Mesothelial cell of epicardium (in vitro differentiated cells): ENCODE data around the gene MTO1. TPM values are rescaled to one million over a fixed set of nuclear protein-coding genes. Genes with fewer than 3 reads are reported as not detected.
"Not testable (repeated sequence)": the region's sequence is repeated elsewhere in the genome, so short reads cannot be mapped to it uniquely, and the experiment has no call there.

ENCODE experiments used
- DNase-seq, 2 experiments: peaks; one replicate each; pipeline ENCODE4 v3.0.0; 2021; ENCODE audit warnings: low spot score in 2 of 2; ENCODE audit not compliant: unreplicated experiment in 2 of 2
- H3K27ac Mint-ChIP-seq: 2 replicates; pipeline ENCODE4 v1.8.0; 2021; ENCODE audit warnings: mixed read lengths
- H3K27me3 Mint-ChIP-seq: 2 replicates; pipeline ENCODE4 v1.8.0; 2021; ENCODE audit warnings: low read depth, mixed read lengths
- H3K36me3 Mint-ChIP-seq: 2 replicates; pipeline ENCODE4 v1.8.0; 2021; ENCODE audit warnings: mixed read lengths
- H3K4me1 Mint-ChIP-seq: 2 replicates; pipeline ENCODE4 v1.8.0; 2021; ENCODE audit warnings: mixed read lengths
- H3K4me3 Mint-ChIP-seq: 2 replicates; pipeline ENCODE4 v1.8.0; 2021; ENCODE audit warnings: mild to moderate bottlenecking, moderate library complexity, mixed read lengths
- H3K9me3 Mint-ChIP-seq: 2 replicates; pipeline ENCODE4 v1.8.0; 2021; ENCODE audit warnings: mixed read lengths
- total RNA-seq: library from RNA; stranded (reverse); gene quantifications from 3 replicates; pipeline ENCODE4 v1.2.1, GENCODE V29; 2021
- TF ChIP-seq, protein P1 (sequence below): fragments of 200-600 bp; sonication (generic); IDR thresholded peaks from one replicate; pipeline ENCODE4 v1.5.0; 2021; ENCODE audit warnings: antibody characterized with exemption; ENCODE audit not compliant: unreplicated experiment

The MTO1 gene
- total RNA-seq, 1 donor from 2014 or later, result 21.6 TPM

DNA sequence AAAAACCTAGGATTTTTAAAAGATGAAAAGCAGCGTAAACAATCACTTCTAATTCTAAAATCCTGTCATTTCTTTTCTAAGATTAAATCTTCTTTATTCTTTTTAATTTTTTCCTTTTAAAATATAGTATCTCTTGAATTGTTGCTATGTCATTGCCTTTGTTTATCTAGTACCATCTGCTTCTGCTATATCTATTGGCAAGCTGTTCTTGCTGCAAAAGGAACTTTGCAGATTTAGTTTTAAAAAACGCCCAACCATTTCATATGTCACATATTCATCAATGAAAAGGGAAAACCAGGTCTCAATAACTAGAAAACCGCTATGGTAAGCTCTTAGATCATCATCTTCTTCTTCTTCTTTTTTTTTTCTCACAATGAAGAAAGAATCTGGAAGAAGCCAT lies 70.8 kb downstream of the MTO1 start:
- Mint-ChIP-seq H3K27me3 (no peaks in the 10 kb centered on the region), H3K4me1 (peaks cover 6% of the 10 kb centered on the region), H3K9me3 (peaks cover 4% of the 10 kb centered on the region), H3K4me3 (no peak overlapping the region), H3K27ac (no peak overlapping the region), H3K36me3 (no peaks in the 10 kb centered on the region)
- TF ChIP-seq, protein P1, sequence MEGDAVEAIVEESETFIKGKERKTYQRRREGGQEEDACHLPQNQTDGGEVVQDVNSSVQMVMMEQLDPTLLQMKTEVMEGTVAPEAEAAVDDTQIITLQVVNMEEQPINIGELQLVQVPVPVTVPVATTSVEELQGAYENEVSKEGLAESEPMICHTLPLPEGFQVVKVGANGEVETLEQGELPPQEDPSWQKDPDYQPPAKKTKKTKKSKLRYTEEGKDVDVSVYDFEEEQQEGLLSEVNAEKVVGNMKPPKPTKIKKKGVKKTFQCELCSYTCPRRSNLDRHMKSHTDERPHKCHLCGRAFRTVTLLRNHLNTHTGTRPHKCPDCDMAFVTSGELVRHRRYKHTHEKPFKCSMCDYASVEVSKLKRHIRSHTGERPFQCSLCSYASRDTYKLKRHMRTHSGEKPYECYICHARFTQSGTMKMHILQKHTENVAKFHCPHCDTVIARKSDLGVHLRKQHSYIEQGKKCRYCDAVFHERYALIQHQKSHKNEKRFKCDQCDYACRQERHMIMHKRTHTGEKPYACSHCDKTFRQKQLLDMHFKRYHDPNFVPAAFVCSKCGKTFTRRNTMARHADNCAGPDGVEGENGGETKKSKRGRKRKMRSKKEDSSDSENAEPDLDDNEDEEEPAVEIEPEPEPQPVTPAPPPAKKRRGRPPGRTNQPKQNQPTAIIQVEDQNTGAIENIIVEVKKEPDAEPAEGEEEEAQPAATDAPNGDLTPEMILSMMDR, result no peak
- DNase-seq, result no peak

DNA sequence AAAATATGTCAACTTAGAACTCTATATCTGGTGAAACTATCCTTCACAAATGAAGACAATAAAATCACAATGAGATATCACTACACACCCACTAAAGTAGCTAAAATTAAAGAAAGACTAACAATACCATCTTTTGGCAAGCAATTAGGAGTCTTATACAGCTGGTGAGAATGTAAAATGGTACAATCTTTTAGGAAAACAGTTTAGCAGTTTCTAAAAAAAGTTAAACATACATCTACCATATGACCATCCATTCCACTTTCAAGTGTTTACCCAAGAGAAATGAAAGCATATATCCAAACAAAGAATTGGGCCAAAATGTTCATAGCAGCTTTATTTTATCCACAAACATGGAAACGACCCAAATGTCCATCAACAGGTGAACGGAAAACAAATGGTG lies 73.1 kb downstream of the MTO1 start:
- Mint-ChIP-seq H3K36me3 (no peaks in the 10 kb centered on the region), H3K9me3 (peaks cover 4% of the 10 kb centered on the region), H3K27me3 (no peaks in the 10 kb centered on the region), H3K4me3 (no peak overlapping the region), H3K27ac (no peak overlapping the region), H3K4me1 (no peaks in the 10 kb centered on the region)
- TF ChIP-seq, protein P1, result no peak
- DNase-seq, result no peak

DNA sequence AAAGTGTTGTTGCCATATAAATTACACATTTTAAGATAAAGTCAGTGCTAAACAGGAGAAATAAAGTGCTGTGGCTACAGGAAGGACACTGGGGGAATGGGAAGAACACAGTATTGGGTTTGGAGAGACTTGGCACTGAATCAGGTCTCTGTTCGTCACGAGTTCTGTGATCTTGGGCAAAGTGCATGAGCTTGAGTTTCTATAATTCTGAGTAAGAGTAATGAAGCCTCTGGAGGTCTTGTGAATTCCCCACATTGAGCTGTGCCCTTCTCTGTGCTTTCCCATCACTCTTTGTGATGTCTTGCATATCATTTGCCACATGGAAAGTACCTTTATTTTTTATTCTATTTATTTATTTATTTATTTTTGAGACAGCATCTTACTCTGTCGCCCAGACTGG lies 76.1 kb downstream of the MTO1 start:
- DNase-seq, result no peak
- no peak overlapping the region for H3K27ac Mint-ChIP-seq
- H3K4me1 Mint-ChIP-seq, result no peaks in the 10 kb centered on the region
- peaks cover 4% of the 10 kb centered on the region for H3K9me3 Mint-ChIP-seq
- no peaks in the 10 kb centered on the region for H3K27me3 Mint-ChIP-seq
- H3K4me3 Mint-ChIP-seq, result no peak overlapping the region
- no peaks in the 10 kb centered on the region for H3K36me3 Mint-ChIP-seq
- TF ChIP-seq, protein P1, result no peak

DNA sequence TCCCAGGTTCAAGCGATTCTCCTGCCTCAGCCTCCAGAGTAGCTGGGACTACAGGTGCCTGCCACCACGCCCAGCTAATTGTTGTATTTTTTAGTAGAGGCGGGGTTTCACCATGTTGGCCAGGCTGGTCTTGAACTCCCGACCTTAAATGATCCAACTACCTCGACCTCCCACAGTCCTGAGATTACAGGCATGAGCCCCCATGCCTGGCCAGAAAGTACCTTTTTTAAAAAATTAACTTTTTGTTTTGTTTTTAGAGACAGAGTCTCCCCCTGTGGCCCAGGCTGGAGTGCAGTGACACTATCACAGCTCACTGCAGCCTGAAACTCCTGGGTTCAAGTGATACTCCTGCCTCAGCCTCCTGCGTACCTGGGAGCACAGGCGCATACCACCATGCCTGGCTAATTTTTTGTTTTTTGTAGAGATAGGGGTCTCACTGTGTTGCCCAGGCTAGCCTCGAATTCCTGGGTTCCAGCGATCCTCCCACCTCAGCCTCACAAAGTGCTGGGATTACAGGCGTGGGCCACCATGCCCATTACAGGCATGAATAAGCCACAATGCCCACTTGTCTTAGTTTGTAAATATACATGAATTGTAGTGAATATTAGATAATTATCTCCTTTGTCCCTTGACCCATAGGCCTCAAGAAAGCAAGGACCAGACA lies 76.7 kb downstream of the MTO1 start:
- TF ChIP-seq, protein P1, result no peak
- Mint-ChIP-seq H3K27me3 (no peaks in the 10 kb centered on the region), H3K4me3 (no peak overlapping the region), H3K27ac (no peak overlapping the region), H3K9me3 (peaks cover 4% of the 10 kb centered on the region), H3K4me1 (no peaks in the 10 kb centered on the region), H3K36me3 (no peaks in the 10 kb centered on the region)
- DNase-seq, result no peak

- DNase-seq, H3K27me3 Mint-ChIP-seq, H3K36me3 Mint-ChIP-seq, H3K4me3 Mint-ChIP-seq, H3K4me1 Mint-ChIP-seq, H3K9me3 Mint-ChIP-seq, H3K27ac Mint-ChIP-seq: not testable (repeated sequence)
These were observed 80.9 kb downstream of the MTO1 start for GRCh38 chr6:73542481-73542880.

DNA sequence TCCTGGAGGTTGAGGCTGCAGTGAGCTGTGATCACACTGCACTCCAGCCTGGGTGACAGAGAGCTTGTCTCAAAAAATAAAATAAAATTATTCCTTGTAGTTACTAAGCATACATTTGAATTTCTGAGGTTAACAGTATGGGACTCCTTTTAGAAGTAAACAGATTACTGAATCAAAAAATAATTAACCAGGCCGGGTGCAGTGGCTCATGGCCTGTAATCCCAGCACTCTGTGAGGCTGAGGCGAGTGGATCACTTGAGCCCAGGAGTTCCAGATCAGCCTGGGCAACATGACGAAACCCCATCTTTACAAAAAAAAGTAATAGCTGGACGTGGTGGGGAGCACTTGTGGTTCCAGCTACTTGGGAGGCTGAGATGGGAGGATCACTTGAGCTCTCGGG lies 81.4 kb downstream of the MTO1 start:
- Mint-ChIP-seq H3K27ac (no peak overlapping the region), H3K9me3 (no peaks in the 10 kb centered on the region), H3K4me3 (no peak overlapping the region), H3K4me1 (no peaks in the 10 kb centered on the region), H3K36me3 (no peaks in the 10 kb centered on the region), H3K27me3 (no peaks in the 10 kb centered on the region)
- TF ChIP-seq, protein P1, result no peak
- DNase-seq, result no peak
